T-cell (primary cell): Measurements from ENCODE around the gene NPIPA3. TPM values are rescaled to one million over a fixed set of nuclear protein-coding genes. Genes with fewer than 3 reads are reported as not detected.
"Not testable (repeated sequence)": the region's sequence is repeated elsewhere in the genome, so short reads cannot be mapped to it uniquely, and the experiment has no call there.

Source experiments
- ATAC-seq, 4 experiments: fragments of 200-7000 bp in 3 of 4; fragments of 150-1000 bp in 1 of 4; cut with Tn5 transposase; replicated peaks in 1 of 4; 1 replicate in 3 of 4; 2 replicates in 1 of 4; pipeline ENCODE4 v1.10.0; 2021; ENCODE audit warnings: moderate library complexity in 3 of 4, mild to moderate bottlenecking in 2 of 4, moderate number of reproducible peaks in 1 of 4
- CTCF ChIA-PET, 2 donors: fragments of 300-600 bp; sonication (Branson Sonifier 250); formaldehyde crosslinking; loops; one replicate each; lab custom pipeline; 2022; ENCODE audit warnings: antibody characterized with exemption in 2 of 2; lab: Charles Lee
- POLR2A ChIA-PET, 2 donors: fragments of 300-600 bp; sonication (Branson Sonifier 250); formaldehyde crosslinking; loops; one replicate each; lab custom pipeline; 2022; ENCODE audit warnings: antibody characterized with exemption in 2 of 2; lab: Charles Lee
- DNase-seq, 35 experiments: peaks; one replicate each; pipeline versions ENCODE4 v3.0.0 to v3.0.0-alpha.2; 2013 to 2023
- H3K27ac ChIP-seq: one replicate; pipeline ENCODE4 v1.5.1; 2013; ENCODE audit warnings: low read length
- H3K27me3 ChIP-seq, 2 experiments: replicated peaks in 1 of 2; 1 replicate in 1 of 2; 2 replicates in 1 of 2; pipeline versions ENCODE4 v1.6.1 to v1.7.0; 2013; ENCODE audit warnings: low read length in 1 of 2, mixed read lengths in 1 of 2; ENCODE audit not compliant: control insufficient read depth in 2 of 2, insufficient read depth in 2 of 2; ENCODE audit errors: extremely low read depth in 1 of 2
- H3K36me3 ChIP-seq, 2 donors: 1 replicate in 1 of 2; 2 replicates in 1 of 2; pipeline versions ENCODE4 v1.6.1 to v1.7.0; 2013; ENCODE audit warnings: low read length in 1 of 2; ENCODE audit not compliant: control insufficient read depth in 2 of 2, insufficient read depth in 1 of 2; ENCODE audit errors: extremely low read depth in 1 of 2
- H3K4me1 ChIP-seq, 2 experiments: 1 replicate in 1 of 2; 2 replicates in 1 of 2; pipeline versions ENCODE4 v1.6.1 to v1.7.0; 2013; ENCODE audit warnings: low read length in 2 of 2, mixed read lengths in 1 of 2; ENCODE audit not compliant: insufficient read depth in 2 of 2, control insufficient read depth in 1 of 2; ENCODE audit errors: extremely low read depth in 1 of 2
- H3K4me3 ChIP-seq, 2 donors: 1 replicate in 1 of 2; 2 replicates in 1 of 2; pipeline versions ENCODE4 v1.5.1 to v1.7.0; 2013; ENCODE audit warnings: mild to moderate bottlenecking in 2 of 2, low read length in 1 of 2, moderate library complexity in 1 of 2; ENCODE audit not compliant: control insufficient read depth in 1 of 2; ENCODE audit errors: extremely low read depth in 1 of 2
- H3K9me3 ChIP-seq: 2 replicates; pipeline ENCODE4 v1.7.0; 2013
- H3K27ac Mint-ChIP-seq, 2 donors: one replicate each; pipeline ENCODE4 v1.8.0; 2020 to 2021; ENCODE audit warnings: mild to moderate bottlenecking in 2 of 2, mixed read lengths in 2 of 2
- H3K27me3 Mint-ChIP-seq, 2 donors: one replicate each; pipeline ENCODE4 v1.8.0; 2021 to 2022; ENCODE audit warnings: mixed read lengths in 2 of 2
- H3K36me3 Mint-ChIP-seq: one replicate; pipeline ENCODE4 v1.8.0; 2021; ENCODE audit warnings: mixed read lengths
- H3K4me1 Mint-ChIP-seq, 3 donors: one replicate each; pipeline ENCODE4 v1.8.0; 2020 to 2022; ENCODE audit warnings: mixed read lengths in 3 of 3, mild to moderate bottlenecking in 1 of 3
- H3K4me3 Mint-ChIP-seq, 3 donors: one replicate each; pipeline ENCODE4 v1.8.0; 2020 to 2022; ENCODE audit warnings: mild to moderate bottlenecking in 3 of 3, mixed read lengths in 3 of 3, moderate library complexity in 3 of 3
- H3K9me3 Mint-ChIP-seq, 3 donors: one replicate each; pipeline ENCODE4 v1.8.0; 2020 to 2022; ENCODE audit warnings: mixed read lengths in 3 of 3
- WGBS: methylation state at CpG from one replicate; pipeline ENCODE4 v1.1.5; 2013; ENCODE audit warnings: missing lambda C conversion rate; ENCODE audit not compliant: insufficient coverage; 5-methylcytosine and 5-hydroxymethylcytosine counted together
- total RNA-seq, 35 experiments: library from RNA in 6 of 35; stranded (reverse) in 6 of 35; fragments of 120-200 nt in 1 of 35; gene quantifications; one replicate each; pipeline versions ENCODE4 v1.2.1 to v1.2.4 and lab custom pipeline; 2013 to 2026

The NPIPA3 gene
- total RNA-seq, 5 donors from 2014 or later (not counting 1 experiment from before 2014, with no cell fraction given) = 1.2 to 10.0 (median 2.8) TPM

DNA sequence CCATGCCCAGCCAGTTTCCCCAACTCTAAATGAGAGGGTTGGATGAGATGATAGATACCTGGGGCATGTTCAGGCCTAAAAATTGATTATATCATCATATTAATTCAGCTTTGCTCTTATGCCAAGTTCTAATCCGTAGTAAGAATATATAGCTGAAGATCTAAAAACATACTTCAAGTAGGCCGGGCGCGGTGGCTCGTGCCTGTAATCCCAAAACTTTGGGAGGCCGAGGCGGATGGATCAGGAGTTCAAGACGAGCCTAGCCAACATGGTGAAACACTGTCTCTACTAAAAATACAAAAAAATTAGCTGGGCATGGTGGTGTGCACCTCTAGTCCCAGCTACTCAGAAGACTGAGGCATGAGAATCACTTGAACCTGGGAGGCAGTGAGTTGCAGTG is 21.1 kb upstream of the NPIPA3 start:
- Mint-ChIP-seq H3K27me3 (peaks cover 4 to 16% of the 10 kb centered on the region in 2 donors), H3K9me3 (no peaks in the 10 kb centered on the region), H3K4me1 (no peaks in the 10 kb centered on the region), H3K27ac (no peak overlapping the region), H3K36me3 (no peaks in the 10 kb centered on the region), H3K4me3 (no peak overlapping the region)
- ChIA-PET POLR2A (no interaction called here), CTCF (interaction anchor here in 1 of 2 donors (0.6 kb wide), 1 partner anchor 424 kb away, joined by 3 read pairs; no protein-coding TSS in a partner anchor)
- no peak overlapping the region for H3K4me3 ChIP-seq
- WGBS = no CpG with 5 or more reads among the region's 8 CpGs
- H3K36me3 ChIP-seq = no peaks in the 10 kb centered on the region
- no peak for DNase-seq
- no peaks in the 10 kb centered on the region for H3K4me1 ChIP-seq
- ATAC-seq = no peak
- no peak overlapping the region for H3K27ac ChIP-seq
- peaks cover 0 to 15% of the 10 kb centered on the region in 2 experiments for H3K27me3 ChIP-seq
- H3K9me3 ChIP-seq = no peaks in the 10 kb centered on the region

DNA sequence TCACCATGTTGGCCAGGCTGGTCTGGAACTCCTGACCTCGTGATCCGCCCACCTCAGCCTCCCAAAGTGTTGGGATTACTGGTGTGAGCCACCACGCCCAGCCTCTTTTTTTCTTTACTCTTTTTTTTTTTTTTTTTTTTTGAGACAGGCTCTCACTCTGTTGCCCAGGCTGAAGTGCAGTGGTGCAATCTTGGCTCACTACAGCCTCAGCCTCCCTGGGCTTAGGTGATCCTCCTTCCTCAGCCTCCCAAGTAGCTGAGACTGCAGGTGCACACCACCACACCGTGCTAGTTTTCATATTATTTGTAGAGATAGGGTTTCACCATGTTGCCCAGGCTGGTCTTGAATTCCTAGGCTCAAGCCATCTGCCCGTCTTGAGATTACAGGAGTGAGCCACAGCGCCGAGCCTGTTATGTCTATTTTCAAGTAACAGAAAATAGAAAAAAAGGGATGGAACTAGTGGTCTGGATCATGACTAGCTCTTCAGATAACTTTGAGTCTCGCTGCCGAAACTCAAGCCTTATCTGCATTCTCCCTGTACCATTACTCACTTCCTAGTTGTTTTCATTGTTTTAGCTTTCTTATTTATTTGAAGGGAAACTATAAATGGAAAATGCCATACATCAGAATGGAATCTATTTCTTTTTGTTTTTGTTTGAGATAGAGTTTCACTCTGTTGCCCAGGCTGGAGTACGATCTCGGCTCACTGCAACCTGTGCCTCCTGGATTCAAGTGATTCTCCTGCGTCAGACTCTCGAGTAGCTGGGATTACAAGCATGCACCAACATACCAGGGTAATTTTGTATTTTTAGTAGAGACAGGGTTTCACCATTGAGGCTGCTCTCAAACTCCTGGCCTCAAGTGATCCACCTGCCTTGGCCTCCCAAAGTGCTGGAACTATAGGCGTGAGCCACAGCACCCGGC is 17.1 kb upstream of the NPIPA3 start:
- DNase-seq, H3K36me3 Mint-ChIP-seq, H3K27me3 ChIP-seq, H3K36me3 ChIP-seq, ATAC-seq, H3K4me1 Mint-ChIP-seq, H3K27me3 Mint-ChIP-seq, POLR2A ChIA-PET, H3K4me1 ChIP-seq, H3K9me3 Mint-ChIP-seq, H3K27ac Mint-ChIP-seq, H3K4me3 ChIP-seq, H3K9me3 ChIP-seq, H3K4me3 Mint-ChIP-seq, H3K27ac ChIP-seq: not testable (repeated sequence)
- CTCF ChIA-PET = interaction anchor here in 1 of 2 donors (0.7 kb wide), 1 partner anchor 12 kb away, joined by 10 read pairs; no protein-coding TSS in a partner anchor
- WGBS = 75% methylated on average over 4 of the region's 15 CpGs

DNA sequence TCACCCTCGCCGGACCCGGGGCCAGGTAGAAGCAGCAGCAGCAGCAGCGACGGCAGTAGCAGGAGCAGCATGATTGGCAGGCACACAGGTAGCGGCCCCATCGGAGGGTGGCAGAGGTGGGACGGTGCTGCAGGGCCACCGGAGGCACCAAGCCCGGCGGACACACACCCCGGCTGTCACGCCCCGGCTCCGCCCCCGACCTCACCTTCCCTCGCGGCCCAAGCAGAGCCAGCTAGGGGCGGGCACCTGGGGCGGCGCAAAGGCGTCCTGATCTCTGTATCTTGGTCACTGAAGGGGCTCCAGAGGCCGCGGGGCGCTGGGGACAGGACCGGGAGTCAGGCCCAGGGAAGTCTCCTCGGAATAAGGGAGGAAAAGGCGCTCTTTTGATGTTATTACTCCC is 9.1 kb upstream of the NPIPA3 start, which contains the start of gene PLA2G10:
PLA2G10 (minus strand) TSS at position 180 of the 400 bp plus-strand sequence; CDS start at position 101, 79 bp downstream.
- ATAC-seq, H3K36me3 ChIP-seq, POLR2A ChIA-PET, H3K27me3 ChIP-seq, H3K27ac ChIP-seq, H3K4me3 ChIP-seq, H3K4me3 Mint-ChIP-seq, H3K9me3 Mint-ChIP-seq, DNase-seq, CTCF ChIA-PET, H3K36me3 Mint-ChIP-seq, H3K9me3 ChIP-seq, H3K4me1 ChIP-seq, H3K27ac Mint-ChIP-seq, H3K4me1 Mint-ChIP-seq, H3K27me3 Mint-ChIP-seq: not testable (repeated sequence)
- no CpG with 5 or more reads among the region's 28 CpGs for WGBS

DNA sequence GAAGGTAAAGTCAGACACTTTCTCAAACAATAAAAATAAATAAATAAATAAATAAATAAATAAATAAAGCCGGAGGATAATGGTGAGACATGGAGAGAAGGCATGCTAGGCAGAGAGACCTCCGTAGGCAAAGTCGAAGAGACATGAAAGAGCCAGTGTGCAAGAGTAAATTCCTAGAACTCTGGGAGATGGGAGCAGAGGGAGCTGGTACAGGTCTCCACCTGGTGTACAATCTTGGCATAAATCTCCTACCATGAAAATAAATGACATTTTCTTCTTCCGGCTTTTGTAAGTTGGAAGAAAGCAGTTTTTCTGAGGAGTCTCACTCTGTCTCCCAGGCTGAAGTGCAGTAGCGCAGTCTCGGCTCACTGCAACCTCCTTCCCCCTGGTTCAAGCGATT is 1.4 kb upstream of the NPIPA3 start:
- WGBS = no CpG with 5 or more reads among the region's 7 CpGs
- H3K27me3 ChIP-seq, H3K36me3 ChIP-seq, H3K4me3 ChIP-seq, H3K27me3 Mint-ChIP-seq, ATAC-seq, H3K27ac Mint-ChIP-seq, DNase-seq, H3K4me1 ChIP-seq, H3K9me3 Mint-ChIP-seq, H3K4me1 Mint-ChIP-seq, CTCF ChIA-PET, POLR2A ChIA-PET, H3K27ac ChIP-seq, H3K9me3 ChIP-seq, H3K4me3 Mint-ChIP-seq, H3K36me3 Mint-ChIP-seq: not testable (repeated sequence)

DNA sequence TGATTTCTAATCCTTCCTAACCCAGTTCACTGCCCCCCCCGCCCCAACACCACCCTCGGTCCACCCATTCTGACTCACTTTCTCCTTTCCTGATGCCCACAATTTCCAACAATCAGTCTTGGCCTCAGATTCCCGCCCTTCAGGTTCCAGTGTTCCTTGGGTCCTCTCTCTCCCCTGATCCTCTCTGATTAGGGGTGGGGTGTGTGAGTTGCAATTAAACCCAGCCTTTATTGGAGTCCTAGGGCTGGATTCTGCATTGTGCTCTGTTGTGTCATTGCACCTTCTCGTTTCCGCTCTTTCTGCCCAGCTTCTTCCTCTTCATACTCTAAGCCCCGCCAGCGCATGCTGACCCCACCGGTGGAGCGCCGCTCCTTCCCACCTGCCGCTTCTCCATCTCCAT is 539 bp upstream of the NPIPA3 start:
- H3K27me3 Mint-ChIP-seq, H3K9me3 Mint-ChIP-seq, H3K27ac ChIP-seq, H3K36me3 ChIP-seq, DNase-seq, H3K36me3 Mint-ChIP-seq, CTCF ChIA-PET, H3K27ac Mint-ChIP-seq, H3K4me3 Mint-ChIP-seq, H3K27me3 ChIP-seq, POLR2A ChIA-PET, H3K4me1 Mint-ChIP-seq, H3K4me1 ChIP-seq, H3K9me3 ChIP-seq, H3K4me3 ChIP-seq: not testable (repeated sequence)
- no CpG with 5 or more reads among the region's 11 CpGs for WGBS
- ATAC-seq = peak in 1 of 4 experiments; percentile 1

DNA sequence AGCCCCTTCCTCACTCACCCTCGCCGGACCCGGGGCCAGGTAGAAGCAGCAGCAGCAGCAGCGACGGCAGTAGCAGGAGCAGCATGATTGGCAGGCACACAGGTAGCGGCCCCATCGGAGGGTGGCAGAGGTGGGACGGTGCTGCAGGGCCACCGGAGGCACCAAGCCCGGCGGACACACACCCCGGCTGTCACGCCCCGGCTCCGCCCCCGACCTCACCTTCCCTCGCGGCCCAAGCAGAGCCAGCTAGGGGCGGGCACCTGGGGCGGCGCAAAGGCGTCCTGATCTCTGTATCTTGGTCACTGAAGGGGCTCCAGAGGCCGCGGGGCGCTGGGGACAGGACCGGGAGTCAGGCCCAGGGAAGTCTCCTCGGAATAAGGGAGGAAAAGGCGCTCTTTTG is 30.0 kb downstream of the NPIPA3 start:
- H3K36me3 ChIP-seq, H3K27ac ChIP-seq, H3K9me3 ChIP-seq, H3K9me3 Mint-ChIP-seq, H3K4me3 ChIP-seq, ATAC-seq, H3K4me3 Mint-ChIP-seq, CTCF ChIA-PET, H3K4me1 ChIP-seq, H3K27ac Mint-ChIP-seq, POLR2A ChIA-PET, DNase-seq, H3K27me3 Mint-ChIP-seq, H3K36me3 Mint-ChIP-seq, H3K4me1 Mint-ChIP-seq, H3K27me3 ChIP-seq: not testable (repeated sequence)
- no CpG with 5 or more reads among the region's 28 CpGs for WGBS
